GM12892 (cell line): ENCODE results near the gene OBSCN.

Experiments
- POLR2A ChIP-seq: IDR thresholded peaks from 2 replicates; pipeline ENCODE4 v1.6.1; 2011; ENCODE audit warnings: low read depth, low read length, control low read depth
- POLR2AphosphoS5 ChIP-seq: IDR thresholded peaks from 2 replicates; pipeline ENCODE4 v1.6.1; 2011; ENCODE audit warnings: low read depth, low read length, control low read depth
- TAF1 ChIP-seq: IDR thresholded peaks from 2 replicates; pipeline ENCODE4 v1.6.1; 2011; ENCODE audit warnings: low read depth, mild to moderate bottlenecking, control low read depth, low read length, borderline replicate concordance

GRCh38 chr1:228329887-228330286 is 122.0 kb downstream of the OBSCN start:
- TF ChIP-seq POLR2A (no peak), POLR2AphosphoS5 (no peak), TAF1 (no peak)
